HFFc6 (cell line): Measurements from ENCODE around the gene HOMER3. TPM values are rescaled to one million over a fixed set of nuclear protein-coding genes. Genes with fewer than 3 reads are reported as not detected.

Experiments
- DNase-seq: peaks from one replicate; pipeline ENCODE4 v3.0.0-alpha.2; 2018
- H3K27ac Mint-ChIP-seq: 2 replicates; pipeline ENCODE4 v1.8.0; 2020; ENCODE audit warnings: mild to moderate bottlenecking, mixed read lengths
- H3K27me3 Mint-ChIP-seq: 2 replicates; pipeline ENCODE4 v1.8.0; 2021; ENCODE audit warnings: mild to moderate bottlenecking, moderate library complexity, mixed read lengths; ENCODE audit not compliant: insufficient read depth
- H3K36me3 Mint-ChIP-seq: 2 replicates; pipeline ENCODE4 v1.8.0; 2021; ENCODE audit warnings: low read depth, mixed read lengths
- H3K4me1 Mint-ChIP-seq: 2 replicates; pipeline ENCODE4 v1.8.0; 2020; ENCODE audit warnings: low read depth, mixed read lengths
- H3K4me3 Mint-ChIP-seq: 2 replicates; pipeline ENCODE4 v1.8.0; 2020; ENCODE audit warnings: mild to moderate bottlenecking, moderate library complexity, mixed read lengths
- H3K9me3 Mint-ChIP-seq: 2 replicates; pipeline ENCODE4 v1.8.0; 2020; ENCODE audit warnings: mild to moderate bottlenecking, mixed read lengths
- total RNA-seq, 6 experiments: library from RNA; stranded (reverse); fragmentation: NEBNext Ultra II Directional; extraction: Animal tissue kit (Norgen Biotek cat#: 25700); gene quantifications; 2 replicates in 1 of 6; 3 replicates in 5 of 6; pipeline ENCODE4 v1.2.3, GENCODE V29; 2021
- TF ChIP-seq, protein P1 (sequence below): fragments of 200-600 bp; sonication (generic); IDR thresholded peaks from 2 replicates; pipeline ENCODE4 v1.5.0; 2021; ENCODE audit warnings: antibody characterized with exemption, mild to moderate bottlenecking

HOMER3 gene
- total RNA-seq, 6 experiments from 2014 or later: 68.1 to 89.1 (median 77.9) TPM

DNA sequence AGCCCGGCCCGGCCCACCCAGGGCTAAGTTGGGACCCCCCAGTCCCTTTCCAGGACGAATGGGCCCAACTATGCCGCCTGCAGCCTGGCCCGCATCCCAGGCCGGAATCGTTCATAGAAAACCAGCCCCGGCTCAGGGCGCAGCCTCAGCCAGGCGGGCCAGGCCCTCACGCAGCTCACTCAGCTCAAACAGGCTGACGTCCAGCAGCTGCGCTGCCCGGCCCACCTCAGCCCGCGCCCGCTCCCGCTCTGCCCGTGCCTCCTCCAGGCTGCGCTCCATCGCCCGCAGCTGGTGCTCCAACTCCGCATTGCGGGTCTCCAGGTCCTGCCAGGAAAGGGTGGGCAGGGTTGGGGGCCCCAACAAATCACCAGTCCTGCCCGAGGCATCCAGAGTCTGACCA is 11.7 kb downstream of the HOMER3 start:
- DNase-seq: no peak
- H3K36me3 Mint-ChIP-seq: peaks cover 24% of the 10 kb centered on the region
- no peak overlapping the region for H3K27ac Mint-ChIP-seq
- H3K4me1 Mint-ChIP-seq: no peaks in the 10 kb centered on the region
- no peaks in the 10 kb centered on the region for H3K9me3 Mint-ChIP-seq
- H3K4me3 Mint-ChIP-seq: no peak overlapping the region
- TF ChIP-seq, protein P1, sequence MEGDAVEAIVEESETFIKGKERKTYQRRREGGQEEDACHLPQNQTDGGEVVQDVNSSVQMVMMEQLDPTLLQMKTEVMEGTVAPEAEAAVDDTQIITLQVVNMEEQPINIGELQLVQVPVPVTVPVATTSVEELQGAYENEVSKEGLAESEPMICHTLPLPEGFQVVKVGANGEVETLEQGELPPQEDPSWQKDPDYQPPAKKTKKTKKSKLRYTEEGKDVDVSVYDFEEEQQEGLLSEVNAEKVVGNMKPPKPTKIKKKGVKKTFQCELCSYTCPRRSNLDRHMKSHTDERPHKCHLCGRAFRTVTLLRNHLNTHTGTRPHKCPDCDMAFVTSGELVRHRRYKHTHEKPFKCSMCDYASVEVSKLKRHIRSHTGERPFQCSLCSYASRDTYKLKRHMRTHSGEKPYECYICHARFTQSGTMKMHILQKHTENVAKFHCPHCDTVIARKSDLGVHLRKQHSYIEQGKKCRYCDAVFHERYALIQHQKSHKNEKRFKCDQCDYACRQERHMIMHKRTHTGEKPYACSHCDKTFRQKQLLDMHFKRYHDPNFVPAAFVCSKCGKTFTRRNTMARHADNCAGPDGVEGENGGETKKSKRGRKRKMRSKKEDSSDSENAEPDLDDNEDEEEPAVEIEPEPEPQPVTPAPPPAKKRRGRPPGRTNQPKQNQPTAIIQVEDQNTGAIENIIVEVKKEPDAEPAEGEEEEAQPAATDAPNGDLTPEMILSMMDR: no peak
- H3K27me3 Mint-ChIP-seq: peaks cover 5% of the 10 kb centered on the region

DNA sequence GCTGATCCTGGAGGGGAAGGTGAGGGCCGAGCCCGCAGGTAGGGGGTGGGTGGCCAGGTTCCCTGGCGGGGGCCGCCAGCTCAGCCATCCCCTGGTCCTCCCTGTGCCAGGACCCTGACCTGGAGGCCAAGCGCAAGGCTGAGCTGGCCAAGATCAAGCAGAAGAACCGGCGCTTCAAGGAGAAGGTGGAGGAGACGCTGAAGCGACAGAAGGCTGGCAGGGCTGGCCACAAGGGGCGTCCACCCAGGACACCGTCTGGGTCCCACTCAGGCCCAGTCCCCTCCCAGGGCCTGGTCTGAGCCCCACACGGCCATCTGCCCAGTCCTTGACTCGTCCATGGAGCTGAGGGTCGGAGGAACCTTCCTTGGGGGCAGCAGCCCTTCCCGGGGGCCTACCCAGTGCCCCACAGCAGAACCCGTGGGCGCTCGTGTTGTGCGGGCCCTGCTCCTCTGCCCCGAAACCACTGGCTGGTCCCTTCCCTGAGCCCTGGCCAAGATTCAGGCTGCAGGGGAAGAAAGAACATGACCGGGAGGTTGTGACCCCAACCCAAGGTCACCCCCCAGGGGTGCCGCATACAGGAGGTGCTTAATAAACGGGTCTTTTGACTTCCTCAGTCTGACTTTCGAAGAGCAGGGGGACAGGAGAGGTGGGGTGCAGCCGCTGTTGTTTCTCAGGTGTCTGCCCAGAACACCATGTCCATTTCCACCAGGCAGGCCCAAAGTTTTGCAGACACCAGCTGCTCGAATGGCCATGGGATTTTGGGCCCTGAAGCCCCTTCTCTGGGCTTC is 12.8 kb downstream of the HOMER3 start:
- H3K27ac Mint-ChIP-seq: no peak overlapping the region
- H3K9me3 Mint-ChIP-seq: no peaks in the 10 kb centered on the region
- H3K36me3 Mint-ChIP-seq: peaks cover 17% of the 10 kb centered on the region
- DNase-seq: no peak
- TF ChIP-seq, protein P1: no peak
- no peaks in the 10 kb centered on the region for H3K4me1 Mint-ChIP-seq
- H3K4me3 Mint-ChIP-seq: no peak overlapping the region
- peaks cover 6% of the 10 kb centered on the region for H3K27me3 Mint-ChIP-seq

DNA sequence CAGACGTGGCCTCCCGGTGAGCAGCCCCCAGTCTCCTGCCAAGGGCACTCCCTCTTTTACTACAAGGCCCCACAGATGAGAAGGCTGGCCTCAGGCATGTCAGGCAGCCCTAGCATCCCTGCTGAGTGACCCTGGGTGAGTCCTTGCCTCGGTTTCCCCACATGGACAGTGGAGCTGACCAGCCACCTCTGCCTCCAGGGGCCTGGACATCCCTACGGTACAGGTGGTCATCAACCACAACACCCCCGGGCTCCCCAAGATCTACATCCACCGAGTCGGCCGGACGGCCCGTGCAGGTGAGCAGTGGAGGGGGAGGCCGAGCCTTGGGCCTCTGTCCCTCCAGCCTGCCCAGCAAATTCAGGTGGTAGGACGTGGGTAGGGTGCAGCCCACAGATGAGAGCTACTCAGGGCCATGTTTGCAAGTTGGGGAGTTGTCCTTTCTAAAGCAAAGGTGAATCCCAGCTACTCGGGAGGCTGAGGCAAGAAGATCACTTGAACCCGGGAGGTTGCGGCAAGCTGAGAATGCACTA is 16.3 kb downstream of the HOMER3 start:
- Mint-ChIP-seq H3K36me3 (peaks cover 25% of the 10 kb centered on the region), H3K4me1 (peaks cover 13% of the 10 kb centered on the region; the same call in 1 of the 2 replicates), H3K27ac (peak overlapping the region; percentile 63), H3K9me3 (no peaks in the 10 kb centered on the region), H3K27me3 (peaks cover 11% of the 10 kb centered on the region), H3K4me3 (no peak overlapping the region)
- no peak for DNase-seq
- TF ChIP-seq, protein P1: no peak

DNA sequence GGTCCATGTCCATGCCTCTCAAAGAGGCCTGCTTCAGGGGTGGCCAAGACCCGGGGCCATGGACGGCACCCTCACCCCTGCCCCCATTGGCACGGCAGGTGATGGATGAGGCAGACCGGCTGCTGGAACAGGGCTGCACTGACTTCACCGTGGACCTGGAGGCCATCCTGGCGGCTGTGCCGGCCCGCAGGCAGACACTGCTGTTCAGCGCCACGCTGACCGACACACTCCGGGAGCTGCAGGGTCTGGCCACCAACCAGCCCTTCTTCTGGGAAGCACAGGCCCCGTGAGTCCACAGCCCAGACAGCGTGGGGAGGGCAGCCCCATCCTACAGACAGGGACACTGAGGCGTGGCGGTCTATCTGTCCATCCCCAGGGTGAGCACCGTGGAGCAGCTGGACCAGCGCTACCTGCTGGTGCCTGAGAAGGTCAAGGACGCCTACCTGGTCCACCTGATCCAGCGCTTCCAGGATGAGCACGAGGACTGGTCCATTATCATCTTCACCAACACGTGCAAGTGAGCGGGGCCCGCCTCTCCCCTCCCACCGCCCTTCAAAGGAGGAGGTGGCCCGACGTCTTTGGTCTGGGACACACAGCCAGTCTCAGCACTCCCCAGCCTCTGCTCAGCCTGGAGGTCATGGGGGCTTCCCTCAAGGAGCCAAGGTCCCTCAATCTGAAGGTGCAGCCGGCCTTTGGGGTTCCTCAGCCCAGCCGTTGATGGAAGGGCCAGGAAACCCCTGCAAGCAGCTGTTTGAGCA is 18.6 kb downstream of the HOMER3 start:
- Mint-ChIP-seq H3K4me3 (no peak overlapping the region), H3K27ac (no peak overlapping the region), H3K36me3 (peaks cover 35% of the 10 kb centered on the region), H3K27me3 (peaks cover 11% of the 10 kb centered on the region), H3K9me3 (no peaks in the 10 kb centered on the region; the same call in 1 of the 2 replicates), H3K4me1 (peaks cover 26% of the 10 kb centered on the region)
- TF ChIP-seq, protein P1: no peak
- no peak for DNase-seq

DNA sequence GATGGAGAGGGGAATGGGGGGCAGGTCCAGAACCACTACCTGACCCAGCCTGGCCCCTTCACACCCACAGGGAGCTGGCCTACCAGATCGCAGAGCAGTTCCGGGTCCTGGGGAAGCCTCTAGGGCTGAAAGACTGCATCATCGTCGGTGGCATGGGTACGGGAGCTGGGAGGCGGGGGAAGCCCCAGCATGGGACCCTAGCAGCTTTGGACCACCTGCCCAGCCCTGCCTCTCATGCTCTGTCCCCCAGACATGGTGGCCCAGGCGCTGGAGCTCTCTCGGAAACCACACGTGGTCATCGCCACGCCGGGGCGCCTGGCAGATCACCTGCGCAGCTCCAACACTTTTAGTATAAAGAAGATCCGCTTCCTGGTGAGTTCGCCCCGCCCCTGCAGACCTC is 19.4 kb downstream of the HOMER3 start:
- TF ChIP-seq, protein P1: no peak
- no peak for DNase-seq
- peaks cover 33% of the 10 kb centered on the region for H3K4me1 Mint-ChIP-seq
- no peaks in the 10 kb centered on the region; the same call in 1 of the 2 replicates for H3K9me3 Mint-ChIP-seq
- H3K27me3 Mint-ChIP-seq: peaks cover 11% of the 10 kb centered on the region
- H3K27ac Mint-ChIP-seq: no peak overlapping the region
- H3K4me3 Mint-ChIP-seq: no peak overlapping the region; the same call in 1 of the 2 replicates
- H3K36me3 Mint-ChIP-seq: peaks cover 37% of the 10 kb centered on the region
